RPMI7951 (cell line): ENCODE results near the gene PCK2. TPM values are rescaled to one million over a fixed set of nuclear protein-coding genes. Genes with fewer than 3 reads are reported as not detected.
"Not testable (repeated sequence)": the region's sequence is repeated elsewhere in the genome, so short reads cannot be mapped to it uniquely, and the experiment has no call there.

Source experiments
- DNase-seq: peaks from one replicate; pipeline ENCODE4 v3.0.0-alpha.2; 2012; ENCODE audit warnings: low read depth
- total RNA-seq: library from RNA; depleted of rRNA; stranded (reverse); fragments of >200 nt; shearing (Covaris generic); gene quantifications from 2 replicates; pipeline ENCODE4 v1.2.3, GENCODE V29; 2014

Gene PCK2
- total RNA-seq, 1 experiment from 2014 or later: 12.3 TPM

DNA sequence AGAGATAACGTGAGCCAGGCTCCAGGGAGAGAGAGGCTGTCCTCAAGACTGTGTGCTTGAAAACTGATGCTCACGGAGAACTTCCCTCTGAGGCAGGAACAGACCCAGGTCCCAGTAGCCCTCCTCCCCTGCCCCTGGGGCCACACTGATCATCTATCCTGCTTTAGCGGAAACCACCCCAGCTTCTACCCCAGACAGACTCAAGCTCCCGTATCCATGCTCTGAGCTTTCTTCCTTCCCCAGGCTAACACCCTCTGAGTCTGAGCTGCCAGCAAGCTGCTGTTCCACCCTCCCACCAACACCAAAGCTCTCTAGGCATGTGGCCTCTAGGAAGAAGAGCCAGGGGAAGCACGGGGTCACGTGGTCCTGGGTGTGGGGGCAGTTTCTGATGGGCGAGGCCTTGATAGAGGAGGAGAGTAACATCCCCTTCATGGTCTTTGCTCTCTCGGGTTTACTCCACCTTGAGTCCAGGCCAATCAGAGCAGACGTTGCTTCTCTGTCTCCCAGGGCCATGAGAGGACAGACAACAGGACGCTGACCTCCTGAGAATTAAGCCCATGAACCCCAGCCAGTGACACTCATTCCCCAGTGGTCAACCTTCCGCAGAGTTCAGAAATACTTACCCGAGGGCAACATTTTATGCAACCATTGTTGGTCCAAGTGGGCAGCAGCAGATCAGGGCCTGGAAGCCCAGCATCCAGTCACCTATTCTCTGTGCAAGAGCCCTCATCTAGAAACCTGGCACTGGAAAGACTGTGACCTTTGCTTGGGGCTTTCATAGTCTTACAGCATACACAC, 1.4 kb downstream of the PCK2 start:
- peak; percentile 81 for DNase-seq

DNA sequence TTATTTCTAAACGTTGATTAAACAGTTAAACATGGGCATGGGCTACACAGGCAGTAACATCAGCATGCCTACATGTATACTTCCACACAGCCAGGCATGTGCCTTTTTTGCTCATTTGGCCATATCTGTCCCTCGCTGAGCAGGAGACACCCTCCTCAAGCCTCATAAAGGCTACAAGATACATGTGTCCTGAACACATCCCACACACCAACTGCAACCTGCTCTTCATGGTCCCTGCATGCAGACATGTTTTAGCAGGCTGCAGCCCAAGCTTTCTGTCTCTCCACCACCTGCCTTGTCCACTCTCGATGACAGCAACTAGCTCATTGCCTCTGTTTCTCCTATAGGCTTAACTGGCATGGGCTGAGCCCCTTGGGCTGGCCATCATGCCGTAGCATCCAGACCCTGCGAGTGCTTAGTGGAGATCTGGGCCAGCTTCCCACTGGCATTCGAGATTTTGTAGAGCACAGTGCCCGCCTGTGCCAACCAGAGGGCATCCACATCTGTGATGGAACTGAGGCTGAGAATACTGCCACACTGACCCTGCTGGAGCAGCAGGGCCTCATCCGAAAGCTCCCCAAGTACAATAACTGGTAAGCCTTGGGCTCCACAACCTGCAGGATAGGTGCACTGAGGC, 2.6 kb downstream of the PCK2 start:
- DNase-seq: no peak

DNA sequence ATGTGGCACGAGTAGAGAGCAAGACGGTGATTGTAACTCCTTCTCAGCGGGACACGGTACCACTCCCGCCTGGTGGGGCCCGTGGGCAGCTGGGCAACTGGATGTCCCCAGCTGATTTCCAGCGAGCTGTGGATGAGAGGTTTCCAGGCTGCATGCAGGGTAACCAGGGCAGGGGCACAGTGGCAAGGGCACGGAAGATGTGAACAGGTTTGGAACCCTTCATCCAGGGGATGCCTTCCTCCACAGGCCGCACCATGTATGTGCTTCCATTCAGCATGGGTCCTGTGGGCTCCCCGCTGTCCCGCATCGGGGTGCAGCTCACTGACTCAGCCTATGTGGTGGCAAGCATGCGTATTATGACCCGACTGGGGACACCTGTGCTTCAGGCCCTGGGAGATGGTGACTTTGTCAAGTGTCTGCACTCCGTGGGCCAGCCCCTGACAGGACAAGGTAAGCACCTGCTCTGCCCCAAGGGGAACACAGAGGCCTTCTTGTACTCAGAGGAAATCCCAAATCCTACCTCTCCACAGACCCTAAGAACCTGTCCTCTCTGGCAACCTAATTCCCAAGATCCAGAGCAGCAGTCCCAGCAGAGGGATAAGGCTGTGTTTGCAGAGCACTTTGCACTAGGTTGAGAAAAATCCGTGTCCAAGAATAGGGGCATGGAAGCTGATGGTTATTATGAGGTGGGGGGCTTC, 4.3 kb downstream of the PCK2 start:
- DNase-seq: no peak

DNA sequence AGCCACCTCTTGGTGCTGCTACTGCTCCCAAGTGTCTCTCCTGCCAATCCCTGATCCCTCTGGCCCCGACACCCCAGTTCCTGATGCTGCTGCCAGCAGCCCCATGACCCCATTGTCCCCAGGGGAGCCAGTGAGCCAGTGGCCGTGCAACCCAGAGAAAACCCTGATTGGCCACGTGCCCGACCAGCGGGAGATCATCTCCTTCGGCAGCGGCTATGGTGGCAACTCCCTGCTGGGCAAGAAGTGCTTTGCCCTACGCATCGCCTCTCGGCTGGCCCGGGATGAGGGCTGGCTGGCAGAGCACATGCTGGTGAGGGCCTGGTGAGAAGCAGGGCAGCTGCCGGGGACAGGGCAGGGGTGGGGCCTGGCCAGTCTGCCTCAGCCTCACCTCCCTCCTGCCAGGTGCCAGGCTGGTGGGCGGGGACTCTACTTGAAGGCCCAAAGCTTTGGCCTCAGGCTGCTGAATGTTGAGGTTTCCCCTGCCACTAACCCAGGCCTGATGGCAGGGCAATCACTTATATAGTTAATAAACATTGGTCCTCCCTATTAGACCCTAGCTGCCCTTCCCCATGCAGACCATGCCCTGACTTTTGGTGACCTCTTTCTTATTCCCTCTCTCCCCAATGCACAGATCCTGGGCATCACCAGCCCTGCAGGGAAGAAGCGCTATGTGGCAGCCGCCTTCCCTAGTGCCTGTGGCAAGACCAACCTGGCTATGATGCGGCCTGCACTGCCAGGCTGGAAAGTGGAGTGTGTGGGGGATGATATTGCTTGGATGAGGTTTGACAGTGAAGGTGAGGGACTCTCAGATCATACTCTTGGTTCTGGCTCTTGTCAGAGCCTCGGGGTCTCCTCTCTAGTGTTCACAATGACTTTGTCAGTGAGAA, 5.1 kb downstream of the PCK2 start:
- DNase-seq: no peak

DNA sequence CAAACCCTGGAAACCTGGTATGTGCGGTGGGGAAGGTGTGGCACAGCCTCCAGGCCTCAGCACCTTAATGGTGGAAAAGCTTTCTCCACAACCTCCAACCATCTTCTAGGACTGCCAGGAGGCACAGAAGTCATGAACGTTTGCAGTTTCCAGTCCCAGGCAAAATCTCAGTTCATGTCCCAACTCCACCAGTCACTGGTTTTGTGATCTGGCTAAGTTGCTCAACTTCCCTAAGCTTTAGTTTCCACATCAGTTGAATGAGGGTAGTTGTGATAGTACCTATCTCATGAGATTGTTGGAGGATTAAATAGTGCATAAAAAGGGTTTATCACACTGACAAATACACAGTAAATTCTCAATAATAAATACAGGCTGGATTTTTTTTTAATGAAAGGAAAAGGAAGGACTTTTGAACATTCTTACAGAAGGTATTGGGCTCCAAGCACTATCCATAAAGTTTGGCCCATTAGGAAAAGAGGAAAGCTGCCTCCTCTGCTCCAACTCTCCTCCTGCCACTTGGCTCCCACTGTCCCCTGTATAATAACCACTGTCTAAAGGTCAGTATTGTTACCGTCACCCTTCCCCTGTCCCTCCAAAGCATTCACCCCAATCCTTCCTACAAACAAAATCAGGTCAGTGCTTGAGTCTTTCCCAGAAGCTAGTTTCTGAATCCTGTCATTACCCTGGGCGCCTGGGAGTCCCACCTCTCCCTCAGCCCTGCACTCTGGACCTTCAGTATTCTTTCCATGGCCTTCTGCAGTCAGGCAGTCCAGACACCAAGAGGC, 6.3 kb downstream of the PCK2 start:
- DNase-seq: no peak

DNA sequence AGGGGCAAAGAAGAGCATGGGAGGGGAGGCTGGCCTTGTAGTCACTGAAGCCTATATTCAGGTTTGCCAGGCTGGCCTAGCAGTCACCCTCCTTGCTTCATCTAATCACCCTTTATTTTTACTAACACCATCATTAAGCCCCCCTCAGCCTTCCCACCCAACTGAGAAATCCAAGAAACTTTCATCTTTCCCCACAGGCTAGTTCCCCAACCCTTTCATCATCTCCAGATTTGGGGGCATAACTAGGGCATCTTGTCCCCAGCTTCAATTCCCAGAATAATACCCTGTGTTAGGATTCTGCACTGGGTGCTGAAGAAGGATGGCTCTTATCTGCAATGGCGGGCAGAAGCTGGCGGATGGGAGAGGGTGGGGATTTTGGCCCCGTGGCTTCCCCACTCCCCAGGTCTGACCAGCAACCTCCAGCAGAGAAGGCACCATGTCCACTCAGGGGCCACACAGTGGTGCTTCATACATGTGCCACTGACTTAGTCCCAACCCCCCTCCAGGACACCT, 6.9 kb downstream of the PCK2 start:
- no peak for DNase-seq

DNA sequence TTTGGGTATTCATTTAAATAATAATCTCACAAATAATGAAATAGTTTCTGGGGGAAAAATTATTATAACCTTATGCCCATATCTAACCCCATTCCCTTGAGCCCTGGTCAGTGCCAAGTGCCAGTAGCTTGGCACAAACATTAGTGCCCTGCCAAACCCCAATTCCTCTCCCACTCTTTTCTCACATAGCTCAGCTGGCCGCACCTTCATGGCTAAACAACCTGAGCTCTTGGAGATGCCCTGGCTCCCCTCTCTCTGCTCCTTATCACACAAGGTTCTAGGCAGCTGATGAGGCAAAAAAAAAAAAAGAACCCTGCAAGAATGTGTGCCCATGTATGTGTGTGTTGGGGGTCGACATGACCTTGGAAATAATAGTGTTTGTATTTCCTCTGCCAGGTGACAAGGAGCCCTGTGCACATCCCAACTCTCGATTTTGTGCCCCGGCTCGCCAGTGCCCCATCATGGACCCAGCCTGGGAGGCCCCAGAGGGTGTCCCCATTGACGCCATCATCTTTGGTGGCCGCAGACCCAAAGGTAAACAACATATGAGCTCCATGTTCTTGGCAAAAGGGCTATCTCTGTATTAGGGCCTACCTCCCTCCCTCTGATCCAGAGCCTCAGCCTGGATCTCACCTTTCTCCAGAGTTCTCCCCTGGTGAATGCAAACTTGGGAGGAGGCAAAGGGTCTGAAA, 8.4 kb downstream of the PCK2 start:
- DNase-seq: no peak

DNA sequence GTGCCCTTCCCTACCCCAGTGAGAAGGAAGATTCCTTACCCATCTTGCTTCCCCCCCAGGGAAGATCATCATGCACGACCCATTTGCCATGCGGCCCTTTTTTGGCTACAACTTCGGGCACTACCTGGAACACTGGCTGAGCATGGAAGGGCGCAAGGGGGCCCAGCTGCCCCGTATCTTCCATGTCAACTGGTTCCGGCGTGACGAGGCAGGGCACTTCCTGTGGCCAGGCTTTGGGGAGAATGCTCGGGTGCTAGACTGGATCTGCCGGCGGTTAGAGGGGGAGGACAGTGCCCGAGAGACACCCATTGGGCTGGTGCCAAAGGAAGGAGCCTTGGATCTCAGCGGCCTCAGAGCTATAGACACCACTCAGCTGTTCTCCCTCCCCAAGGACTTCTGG, 9.3 kb downstream of the PCK2 start:
- no peak for DNase-seq

DNA sequence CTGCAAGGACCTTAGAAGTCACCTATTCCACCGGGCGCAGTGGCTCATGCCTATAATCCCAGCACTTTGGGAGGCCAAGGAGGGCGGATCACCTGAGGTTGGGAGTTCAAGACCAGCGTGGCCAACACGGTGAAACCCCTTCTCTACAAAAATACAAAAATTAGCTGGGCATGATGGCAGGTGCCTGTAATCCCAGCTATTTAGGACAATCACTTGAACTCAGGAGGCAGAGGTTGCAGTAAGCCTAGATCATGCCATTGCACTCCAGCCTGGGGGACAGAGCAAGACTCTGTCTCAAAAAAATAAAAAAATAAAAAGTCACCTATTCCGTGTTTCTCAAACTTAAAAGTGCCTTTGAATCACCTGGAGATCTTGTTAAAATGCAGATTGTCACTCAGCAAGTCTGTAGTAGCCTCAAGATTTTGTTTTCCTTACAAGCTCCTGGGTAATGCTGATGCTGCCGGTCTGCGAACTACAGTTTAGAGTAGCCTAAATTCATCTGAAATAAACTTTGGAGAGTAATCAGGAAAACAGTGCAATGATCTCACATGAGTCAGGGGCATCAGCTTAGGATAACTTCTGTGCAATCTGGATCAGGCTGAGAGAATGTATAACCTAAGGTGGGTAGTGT, 11.6 kb downstream of the PCK2 start:
- DNase-seq: not testable (repeated sequence)

DNA sequence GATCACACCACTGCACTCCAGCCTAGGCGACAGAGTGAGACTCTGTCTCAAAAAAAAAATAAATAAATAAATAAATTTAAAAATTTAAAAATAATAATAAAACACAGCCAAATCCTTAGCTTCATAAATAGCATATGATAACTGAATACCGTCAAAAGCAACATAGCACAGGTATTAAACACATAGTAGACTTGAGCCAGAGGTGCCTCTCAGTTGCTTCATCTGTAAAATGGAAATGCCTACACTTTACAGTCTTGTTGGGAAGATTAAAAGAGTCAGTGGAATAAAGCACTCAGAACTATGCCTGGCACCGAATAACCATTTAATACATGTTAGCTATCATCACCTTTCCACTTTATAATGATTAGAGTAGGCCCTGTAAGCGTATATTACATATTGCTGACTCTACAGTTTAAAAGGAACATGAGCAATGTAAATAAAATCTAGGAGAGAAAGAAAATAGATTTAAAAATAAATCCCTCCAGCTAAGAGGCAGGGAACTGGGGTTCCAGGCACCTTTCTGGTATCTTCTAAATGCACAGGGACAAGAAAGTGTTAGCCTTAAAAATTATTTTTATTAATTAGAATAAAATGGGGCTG, 12.7 kb downstream of the PCK2 start:
- DNase-seq: no peak

DNA sequence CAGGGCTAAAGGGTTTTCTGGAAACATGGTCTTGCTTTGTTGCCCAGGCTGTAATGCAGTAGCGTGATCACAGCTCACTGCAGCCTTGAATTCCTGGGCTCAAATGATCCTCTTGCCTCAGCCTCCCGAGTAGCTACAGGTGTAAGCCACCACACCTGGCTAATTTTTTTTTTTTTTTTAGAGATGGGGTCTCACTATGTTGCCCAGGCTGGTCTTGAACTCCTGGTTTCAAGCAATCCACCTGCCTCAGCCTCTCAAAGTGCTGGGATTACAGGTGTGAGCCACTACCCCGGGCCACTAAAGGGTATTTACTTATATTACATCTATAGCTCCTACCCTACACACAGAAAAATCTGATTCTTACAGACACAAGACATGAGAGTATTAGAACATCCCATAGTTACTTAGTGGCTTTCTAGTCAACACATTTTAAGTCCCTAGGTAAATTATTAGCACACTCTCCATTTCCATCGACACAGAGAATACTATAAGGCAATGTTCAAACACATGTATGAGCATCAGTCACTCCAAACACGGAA, 14.3 kb downstream of the PCK2 start:
- DNase-seq: no peak

DNA sequence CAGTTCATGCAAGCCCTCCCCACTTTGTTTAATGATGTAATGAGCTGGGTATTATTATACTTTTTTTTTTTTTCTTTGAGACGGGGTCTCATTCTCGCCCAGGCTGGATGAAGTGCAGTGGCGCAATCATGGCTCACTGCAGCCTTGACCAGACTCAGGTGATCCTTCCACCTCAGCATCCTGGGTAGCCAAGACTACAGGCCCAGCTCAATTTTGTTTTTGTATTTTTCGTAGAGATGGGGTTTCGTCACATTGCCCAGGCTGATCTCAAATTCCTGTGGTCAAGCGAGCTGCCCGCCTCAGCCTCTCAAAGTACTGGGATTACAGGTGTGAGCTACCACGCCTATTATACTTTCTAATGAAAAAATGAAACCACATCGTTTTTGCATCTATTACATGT, 15.9 kb downstream of the PCK2 start:
- no peak for DNase-seq

DNA sequence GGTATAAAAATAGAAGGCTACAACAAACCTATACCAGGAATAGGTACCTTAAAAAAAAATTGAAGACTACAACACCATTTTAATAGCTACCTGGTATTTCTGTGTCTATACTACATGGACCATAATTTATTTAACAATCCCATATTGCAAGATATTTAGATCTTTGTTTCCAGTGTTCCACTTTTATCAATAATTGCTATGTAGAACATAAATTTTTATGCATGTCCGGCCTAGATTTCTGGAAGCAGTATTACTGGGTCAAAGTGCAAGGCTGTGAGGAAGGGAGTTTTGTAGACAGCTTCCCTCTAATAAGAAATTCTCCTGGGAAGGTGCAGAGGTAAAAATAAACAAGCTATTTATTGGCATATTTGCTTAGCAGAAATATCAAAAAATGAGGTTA, 16.4 kb downstream of the PCK2 start:
- DNase-seq: no peak

DNA sequence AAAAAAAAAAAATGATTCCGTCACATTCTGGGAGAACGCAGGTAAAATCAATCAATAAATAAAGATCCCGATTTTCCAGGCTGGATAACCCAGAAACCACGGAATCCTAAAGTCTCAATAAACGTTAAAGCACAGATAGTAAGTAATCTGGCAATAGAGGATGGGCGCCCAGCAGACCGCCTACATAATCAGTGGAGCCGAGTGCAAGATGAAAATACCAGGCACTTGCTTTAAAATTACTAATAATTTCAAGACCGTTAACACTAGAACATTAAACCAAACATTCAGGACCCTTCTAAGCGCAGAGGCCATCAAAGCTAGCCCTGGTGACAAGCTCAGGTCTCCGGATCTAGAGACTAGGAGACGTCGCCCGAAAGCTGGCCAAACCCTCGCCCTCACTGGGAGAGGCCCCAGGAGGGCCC, 19.3 kb downstream of the PCK2 start:
- DNase-seq: no peak

DNA sequence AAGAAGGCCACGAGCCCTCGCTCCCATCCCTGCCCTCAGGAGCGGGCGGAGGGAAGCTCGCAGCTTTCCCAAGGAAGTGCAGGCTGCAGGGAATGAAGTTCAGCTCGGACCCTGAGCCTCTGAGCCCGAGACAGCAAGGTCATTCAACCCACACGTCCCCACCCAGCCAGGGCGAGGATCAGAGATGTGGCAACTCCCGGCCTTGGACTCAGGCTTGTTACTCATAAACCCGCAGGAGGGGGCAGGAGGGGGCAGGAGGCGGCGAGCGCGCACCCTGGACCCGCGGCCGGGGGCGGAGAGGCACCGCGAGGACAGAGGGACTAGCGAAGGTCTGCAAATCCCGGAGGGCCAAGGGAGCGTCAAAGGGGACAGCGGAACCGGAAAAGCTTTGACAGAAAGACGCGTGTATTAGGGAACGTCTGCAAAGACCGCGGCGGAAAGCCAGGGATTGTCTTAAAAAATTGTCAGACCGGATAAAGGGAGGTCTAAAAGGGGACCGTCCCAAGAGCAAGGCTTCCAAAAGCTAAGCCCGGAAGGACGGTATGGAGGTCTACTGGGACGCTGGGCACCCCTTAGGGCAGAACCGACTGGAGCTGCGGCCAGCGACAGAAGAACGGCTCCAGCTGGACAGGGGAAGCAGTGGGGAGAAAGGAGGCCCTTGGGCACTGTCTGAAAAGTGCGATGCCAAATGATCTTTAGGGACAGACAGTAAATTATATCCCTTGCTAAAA, 19.9 kb downstream of the PCK2 start:
- peak; percentile 92 for DNase-seq

DNA sequence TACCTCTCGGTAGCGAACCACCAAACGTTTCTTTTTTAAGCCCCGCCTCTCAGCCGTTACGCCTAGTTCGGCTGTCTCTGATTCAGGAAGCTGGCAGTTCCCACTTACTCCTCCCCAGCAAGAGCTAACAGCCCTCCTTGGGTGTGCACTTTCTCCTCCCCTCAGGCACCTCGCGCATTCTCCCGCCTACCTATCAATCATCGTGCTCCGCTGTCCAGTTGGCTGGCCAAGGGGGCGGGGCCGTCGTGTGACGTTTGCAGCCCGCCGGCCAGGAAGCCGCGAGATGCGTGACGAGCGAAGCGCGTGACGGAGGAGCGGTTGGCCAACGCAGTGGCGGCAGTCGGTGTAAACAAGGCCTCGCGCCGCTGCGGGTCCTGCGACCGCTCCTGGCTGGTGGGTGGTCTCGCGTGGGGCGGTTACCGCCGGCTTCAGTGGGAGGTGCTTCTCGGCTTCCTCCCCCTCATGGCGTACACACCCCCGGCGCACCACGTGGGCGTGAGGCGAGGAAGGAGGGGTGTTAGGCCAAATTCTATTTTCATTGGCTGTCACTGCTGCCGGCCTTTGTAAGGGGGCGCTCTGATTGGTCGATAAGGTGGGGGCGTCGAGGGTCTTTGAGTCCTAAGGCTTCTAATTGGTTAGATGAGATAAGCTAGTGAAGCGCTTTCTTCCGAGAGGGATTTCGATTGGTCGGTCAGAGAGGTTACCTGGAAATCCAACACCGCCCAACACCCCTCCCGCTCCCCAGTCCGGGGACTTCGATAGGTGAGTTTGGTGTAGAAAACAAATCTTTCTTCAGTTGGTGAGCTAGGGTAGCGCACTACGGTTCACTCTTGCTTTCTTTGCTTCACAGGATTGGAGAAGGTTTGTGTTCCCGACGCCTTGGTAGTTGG, 20.7 kb downstream of the PCK2 start, which contains the start of the genes DCAF11 and NRL:
TSS of gene DCAF11 (plus strand) at position 246 of the 890 bp plus-strand sequence. CDS start 818 bp downstream, outside the sequence.
TSS of gene NRL (minus strand) at position 418 of the 890 bp plus-strand sequence. CDS start 32,101 bp downstream, outside the sequence.
- DNase-seq: peak; percentile 99
